Breast epithelium (tissue), 3 donors: Measurements from ENCODE around the gene MYBPH.

Experiments
- POLR2A ChIP-seq: fragments of 450-650 bp; IDR thresholded peaks from one replicate; pipeline ENCODE4 v1.6.1; 2016; ENCODE audit warnings: antibody characterized with exemption, mild to moderate bottlenecking, moderate library complexity
- POLR2AphosphoS5 ChIP-seq, 3 donors: sonication (generic); formaldehyde crosslinking; IDR thresholded peaks; one replicate each; pipeline ENCODE4 v1.6.1; 2017; ENCODE audit warnings: antibody characterized with exemption in 3 of 3
- TF ChIP-seq, protein P1 (sequence below), 3 donors: fragments of 450-650 bp; IDR thresholded peaks; one replicate each; pipeline ENCODE4 v1.5.1; 2016 to 2017; ENCODE audit warnings: antibody characterized with exemption in 3 of 3, mild to moderate bottlenecking in 3 of 3, moderate library complexity in 3 of 3

DNA sequence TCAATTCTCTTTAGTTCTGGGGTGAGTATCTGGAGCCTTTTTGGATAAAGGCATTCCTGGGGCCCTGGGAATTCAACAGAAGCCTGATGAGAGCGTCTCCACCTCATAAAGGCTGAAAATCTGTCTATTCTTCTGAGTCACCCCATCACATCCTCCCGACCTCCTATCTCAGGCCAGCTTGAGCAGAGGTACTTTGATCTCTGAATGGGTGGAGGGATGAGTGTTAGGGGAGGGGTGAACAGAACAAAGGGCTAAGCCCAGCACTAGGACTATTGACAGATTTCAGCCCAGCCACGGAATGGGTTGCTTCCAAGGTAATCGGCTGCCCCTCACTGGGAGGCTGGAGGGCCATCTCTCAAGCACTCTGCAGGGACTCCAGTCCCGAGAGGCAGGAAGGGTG lies 2.5 kb upstream of the MYBPH start:
- TF ChIP-seq POLR2AphosphoS5 (IDR thresholded peaks at IDR 0.05) (no peak), POLR2A (no peak)
- TF ChIP-seq, protein P1, sequence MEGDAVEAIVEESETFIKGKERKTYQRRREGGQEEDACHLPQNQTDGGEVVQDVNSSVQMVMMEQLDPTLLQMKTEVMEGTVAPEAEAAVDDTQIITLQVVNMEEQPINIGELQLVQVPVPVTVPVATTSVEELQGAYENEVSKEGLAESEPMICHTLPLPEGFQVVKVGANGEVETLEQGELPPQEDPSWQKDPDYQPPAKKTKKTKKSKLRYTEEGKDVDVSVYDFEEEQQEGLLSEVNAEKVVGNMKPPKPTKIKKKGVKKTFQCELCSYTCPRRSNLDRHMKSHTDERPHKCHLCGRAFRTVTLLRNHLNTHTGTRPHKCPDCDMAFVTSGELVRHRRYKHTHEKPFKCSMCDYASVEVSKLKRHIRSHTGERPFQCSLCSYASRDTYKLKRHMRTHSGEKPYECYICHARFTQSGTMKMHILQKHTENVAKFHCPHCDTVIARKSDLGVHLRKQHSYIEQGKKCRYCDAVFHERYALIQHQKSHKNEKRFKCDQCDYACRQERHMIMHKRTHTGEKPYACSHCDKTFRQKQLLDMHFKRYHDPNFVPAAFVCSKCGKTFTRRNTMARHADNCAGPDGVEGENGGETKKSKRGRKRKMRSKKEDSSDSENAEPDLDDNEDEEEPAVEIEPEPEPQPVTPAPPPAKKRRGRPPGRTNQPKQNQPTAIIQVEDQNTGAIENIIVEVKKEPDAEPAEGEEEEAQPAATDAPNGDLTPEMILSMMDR (IDR thresholded peaks at IDR 0.05): no peak
